Cortex of kidney (tissue), 1 donor: Measurements from ENCODE around the gene RAET1G.
"Not testable (repeated sequence)": the region's sequence is repeated elsewhere in the genome, so short reads cannot be mapped to it uniquely, and the experiment has no call there.

Experiments used
- DNase-seq: peaks from one replicate; lab custom pipeline; 2025; lab: John Stamatoyannopoulos, UW

Gene RAET1G

GRCh38 chr6:149897015-149897697 lies 25.8 kb downstream of the RAET1G start:
- no peak for DNase-seq

GRCh38 chr6:149896491-149896890 lies 26.4 kb downstream of the RAET1G start:
- DNase-seq, result no peak

GRCh38 chr6:149895833-149896271 lies 27.1 kb downstream of the RAET1G start:
- no peak for DNase-seq

GRCh38 chr6:149895048-149895590 lies 27.8 kb downstream of the RAET1G start:
- no peak for DNase-seq

GRCh38 chr6:149891864-149892263 lies 31.1 kb downstream of the RAET1G start:
- not testable (repeated sequence) for DNase-seq

GRCh38 chr6:149891259-149891658 lies 31.7 kb downstream of the RAET1G start:
- DNase-seq, result no peak

- DNase-seq, result no peak
Measured at GRCh38 chr6:149890629-149891045, 32.3 kb downstream of the RAET1G start.

- no peak for DNase-seq
Measured at GRCh38 chr6:149889326-149889725, 33.6 kb downstream of the RAET1G start.

GRCh38 chr6:149888659-149889058 lies 34.3 kb downstream of the RAET1G start:
- DNase-seq, result no peak

- no peak for DNase-seq
Measured at GRCh38 chr6:149888093-149888492, 34.8 kb downstream of the RAET1G start.

- DNase-seq, result no peak
Measured at GRCh38 chr6:149887343-149887742, 35.6 kb downstream of the RAET1G start.

GRCh38 chr6:149885888-149886287 lies 37.0 kb downstream of the RAET1G start:
- DNase-seq, result no peak

- no peak for DNase-seq
Measured at GRCh38 chr6:149884617-149885016, 38.3 kb downstream of the RAET1G start.

- no peak for DNase-seq
Measured at GRCh38 chr6:149884215-149884614, 38.7 kb downstream of the RAET1G start.

- DNase-seq, result no peak
Measured at GRCh38 chr6:149881860-149882259, 41.1 kb downstream of the RAET1G start.

GRCh38 chr6:149881066-149881766 lies 41.7 kb downstream of the RAET1G start:
- no peak for DNase-seq

GRCh38 chr6:149877659-149878058 lies 45.3 kb downstream of the RAET1G start:
- DNase-seq, result no peak

GRCh38 chr6:149876241-149876933 lies 46.5 kb downstream of the RAET1G start:
- no peak for DNase-seq

- no peak for DNase-seq
Measured at GRCh38 chr6:149872233-149872632, 50.7 kb downstream of the RAET1G start.

- DNase-seq, result no peak
Measured at GRCh38 chr6:149871182-149871581, 51.7 kb downstream of the RAET1G start.

GRCh38 chr6:149869275-149869892 lies 53.5 kb downstream of the RAET1G start:
- DNase-seq, result no peak
